ENCODE results near the gene CHCT1.

GRCh38 chr17:60435244-60436167 is 13.2 kb downstream of the CHCT1 start:
- TF ChIP-seq CTCF (IDR thresholded peaks at IDR 0.05) (peak; percentile 90), EZH2 (IDR thresholded peaks at IDR 0.05; ENCODE audit: borderline replicate concordance, insufficient read depth, low read depth, low read length, poor library complexity, severe bottlenecking) (no peak)
